ENCODE measurements around the gene KLK4. TPM values are rescaled to one million over a fixed set of nuclear protein-coding genes. Genes with fewer than 3 reads are reported as not detected.

KLK4 gene
- total and polyA plus RNA-seq, 4 donors, result not detected

GRCh38 chr19:50870417-50871089, 40.6 kb downstream of the KLK4 start:
- WGBS, result 62% methylated on average over 26 of the region's 26 CpGs
- peaks cover 0 to 13% (median 3%) of the 10 kb centered on the region in 4 donors for H3K27me3 ChIP-seq (ENCODE audit: control insufficient read depth in 4 of 4, insufficient read depth in 4 of 4, low read length in 3 of 4)

GRCh38 chr19:50869479-50869878, 41.7 kb downstream of the KLK4 start:
- H3K27ac ChIP-seq (ENCODE audit: low read depth in 1 of 2, low read length in 2 of 2), result no peak overlapping the region
- WGBS, result 63% methylated on average over 4 of the region's 4 CpGs
- no peaks in the 10 kb centered on the region for H3K36me3 ChIP-seq (ENCODE audit: control insufficient read depth in 4 of 4, insufficient read depth in 3 of 4, low read depth in 1 of 4, low read length in 3 of 4)
- no peak overlapping the region for H3K4me3 ChIP-seq (ENCODE audit: low read depth in 1 of 3, low read length in 3 of 3)
- DNase-seq (ENCODE audit: low spot score), result no peak
- H3K4me1 ChIP-seq (ENCODE audit: control insufficient read depth in 4 of 4, insufficient read depth in 4 of 4, low read length in 3 of 4), result no peaks in the 10 kb centered on the region
- peaks cover 0 to 13% (median 3%) of the 10 kb centered on the region in 4 donors for H3K27me3 ChIP-seq (ENCODE audit: control insufficient read depth in 4 of 4, insufficient read depth in 4 of 4, low read length in 3 of 4)
- no peaks in the 10 kb centered on the region for H3K9me3 ChIP-seq (ENCODE audit: control insufficient read depth in 4 of 4, low read length in 3 of 4)
- H3K9ac ChIP-seq (ENCODE audit: low read depth in 1 of 2, low read length in 2 of 2), result no peak overlapping the region
- TF ChIP-seq FOXA2 (IDR thresholded peaks at IDR 0.05), result no peak
- TF ChIP-seq SP1 (IDR thresholded peaks at IDR 0.05), result no peak
- no peak for TF ChIP-seq TAF1 (conservative IDR thresholded peaks at IDR 0.05)
- no peak for TF ChIP-seq NR2F2 (IDR thresholded peaks at IDR 0.05)
- TF ChIP-seq ATF3 (IDR thresholded peaks at IDR 0.05), result no peak
- no peak for TF ChIP-seq MAX (IDR thresholded peaks at IDR 0.05)

More at GRCh38 chr19:50870417-50871089, 40.6 kb downstream of the KLK4 start:
- no peak for TF ChIP-seq RAD21 (IDR thresholded peaks at IDR 0.05)
- no peak for TF ChIP-seq NR2F2 (IDR thresholded peaks at IDR 0.05)
- no peak for TF ChIP-seq YY1 (IDR thresholded peaks at IDR 0.05)
- TF ChIP-seq FOXA1 (IDR thresholded peaks at IDR 0.05), result no peak
- TF ChIP-seq EGR1 (IDR thresholded peaks at IDR 0.05; ENCODE audit: low read depth in 2 of 2), result no peak
- TF ChIP-seq HNF4G (IDR thresholded peaks at IDR 0.05), result no peak
- no peak for TF ChIP-seq RXRA (IDR thresholded peaks at IDR 0.05)
- no peak for TF ChIP-seq FOXA2 (IDR thresholded peaks at IDR 0.05)
- TF ChIP-seq ATF3 (IDR thresholded peaks at IDR 0.05), result no peak
- TF ChIP-seq CTCF (IDR thresholded peaks at IDR 0.05; ENCODE audit: low read depth, low read length, missing input control), result no peak
- TF ChIP-seq ZBTB33 (IDR thresholded peaks at IDR 0.05), result no peak
- no peak overlapping the region for H3K9ac ChIP-seq (ENCODE audit: low read depth in 1 of 2, low read length in 2 of 2)
- H3K4me3 ChIP-seq (ENCODE audit: low read depth in 1 of 3, low read length in 3 of 3), result no peak overlapping the region
- H3K36me3 ChIP-seq (ENCODE audit: control insufficient read depth in 4 of 4, insufficient read depth in 3 of 4, low read depth in 1 of 4, low read length in 3 of 4), result no peaks in the 10 kb centered on the region
- no peak overlapping the region for H3K27ac ChIP-seq (ENCODE audit: low read depth in 1 of 2, low read length in 2 of 2)
- no peak for DNase-seq (ENCODE audit: low spot score)
- no peaks in the 10 kb centered on the region for H3K4me1 ChIP-seq (ENCODE audit: control insufficient read depth in 4 of 4, insufficient read depth in 4 of 4, low read length in 3 of 4)
- H3K9me3 ChIP-seq (ENCODE audit: control insufficient read depth in 4 of 4, low read length in 3 of 4), result no peaks in the 10 kb centered on the region
